ENCODE data around the gene SLC4A11. TPM values are rescaled to one million over a fixed set of nuclear protein-coding genes. Genes with fewer than 3 reads are reported as not detected.

The SLC4A11 gene
- polyA plus RNA-seq, 3 donors, result 0.29 to 1.0 (median 0.61) TPM

DNA sequence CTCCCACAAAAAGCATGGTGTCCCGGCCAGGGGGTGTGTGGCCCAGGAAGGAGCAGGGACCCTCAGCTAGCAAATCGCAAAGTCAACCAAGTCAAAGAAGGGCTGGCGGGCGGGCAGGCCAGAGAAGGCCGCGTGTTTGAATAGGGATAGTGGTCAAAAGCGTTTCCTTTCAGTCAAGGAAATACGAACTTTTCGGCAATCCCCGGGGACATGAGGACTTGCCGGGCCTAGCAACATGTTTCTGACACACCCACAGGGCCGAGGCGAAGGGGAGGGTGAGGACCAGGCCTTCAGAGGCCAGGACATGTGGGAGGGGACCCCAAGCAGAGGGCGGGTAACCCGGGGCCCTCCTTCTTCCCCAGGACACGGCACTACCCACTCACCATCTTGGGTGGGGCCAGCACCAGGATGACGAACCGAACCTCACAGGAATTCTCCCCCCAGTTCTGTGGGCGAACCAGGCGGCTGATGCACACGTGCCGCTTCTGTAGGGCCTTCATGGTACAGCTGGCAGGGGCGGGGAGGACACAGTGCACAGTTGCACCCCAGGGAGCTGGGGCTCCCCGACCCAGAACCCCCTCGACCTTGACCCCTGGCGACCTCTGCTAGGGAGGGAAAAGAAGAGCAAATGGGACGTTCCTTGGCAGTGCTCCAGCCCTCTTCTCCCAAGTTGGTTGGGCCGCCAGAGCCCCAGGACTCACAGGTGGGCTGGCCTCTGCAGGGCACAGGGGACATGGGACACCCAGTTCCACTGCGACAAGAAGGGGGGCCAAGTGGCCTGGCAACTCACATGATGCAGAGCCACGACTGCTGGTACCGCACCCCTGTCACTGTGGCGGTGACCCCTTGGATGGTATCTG lies 5.6 kb downstream of the SLC4A11 start:
- WGBS, 3 donors, result 83 to 88% (median 88%) methylated on average over 29 to 32 of the region's 32 CpGs
- H3K27ac ChIP-seq (ENCODE audit: low read depth, low read length), result no peak overlapping the region

DNA sequence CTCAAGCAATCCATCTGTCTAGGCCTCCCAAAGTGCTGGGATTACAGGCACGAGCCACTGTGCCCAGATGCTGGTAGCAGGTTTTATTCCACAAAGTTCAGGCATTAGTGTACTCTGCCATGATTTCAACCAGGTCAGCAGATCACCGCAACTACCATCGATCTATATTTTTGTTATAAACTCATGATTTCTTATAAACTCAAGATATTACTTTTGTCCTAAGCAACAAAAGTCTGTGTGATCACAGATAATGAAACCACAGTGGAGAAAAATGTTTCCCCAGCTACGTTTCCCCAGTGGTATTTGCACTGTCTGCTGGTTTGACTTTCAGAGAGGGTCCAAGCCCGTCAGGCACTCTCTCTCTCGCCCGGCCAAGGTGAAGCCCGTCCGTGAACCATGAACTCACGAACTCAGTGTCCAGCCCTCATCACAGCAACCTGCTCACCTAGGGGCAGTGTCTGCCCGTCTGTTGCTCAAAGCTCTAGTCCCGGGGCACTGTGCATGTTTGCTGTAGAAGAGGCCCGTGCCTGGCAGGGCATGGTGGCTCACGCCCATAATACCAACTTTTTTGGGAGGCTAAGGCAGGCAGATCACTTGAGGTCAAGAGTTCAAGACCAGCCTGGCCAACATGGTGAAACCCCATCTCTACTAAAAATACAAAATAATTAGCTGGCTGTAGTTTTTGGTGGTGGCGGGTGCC lies 7.0 kb downstream of the SLC4A11 start:
- no peak overlapping the region for H3K27ac ChIP-seq (ENCODE audit: low read depth, low read length)
- WGBS, 3 donors, result 89 to 93% (median 90%) methylated on average over 15 of the region's 15 CpGs

DNA sequence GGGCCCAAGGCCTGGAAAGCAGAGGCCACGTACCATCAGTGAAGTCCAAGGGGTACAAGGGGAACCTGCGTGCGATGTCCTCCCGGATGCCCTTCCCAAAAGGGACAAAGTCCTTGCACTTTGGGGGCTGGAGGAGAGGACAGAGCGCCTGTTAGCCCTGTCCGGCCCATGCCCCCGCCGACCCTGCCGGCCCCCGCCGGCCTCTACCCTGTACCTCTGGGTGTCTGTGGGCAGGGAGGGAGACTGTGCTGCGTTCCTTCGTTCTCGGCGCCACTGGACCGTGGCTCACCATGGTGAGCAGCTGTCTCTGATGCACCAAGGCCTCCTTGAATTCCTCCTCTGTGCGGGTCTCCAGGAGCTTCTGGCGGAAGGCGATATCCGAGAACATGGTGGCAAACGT lies 7.9 kb downstream of the SLC4A11 start:
- no peak overlapping the region for H3K27ac ChIP-seq (ENCODE audit: low read depth, low read length)
- 96 to 97% (median 96%) methylated on average over 20 to 21 of the region's 21 CpGs for WGBS, 3 donors

DNA sequence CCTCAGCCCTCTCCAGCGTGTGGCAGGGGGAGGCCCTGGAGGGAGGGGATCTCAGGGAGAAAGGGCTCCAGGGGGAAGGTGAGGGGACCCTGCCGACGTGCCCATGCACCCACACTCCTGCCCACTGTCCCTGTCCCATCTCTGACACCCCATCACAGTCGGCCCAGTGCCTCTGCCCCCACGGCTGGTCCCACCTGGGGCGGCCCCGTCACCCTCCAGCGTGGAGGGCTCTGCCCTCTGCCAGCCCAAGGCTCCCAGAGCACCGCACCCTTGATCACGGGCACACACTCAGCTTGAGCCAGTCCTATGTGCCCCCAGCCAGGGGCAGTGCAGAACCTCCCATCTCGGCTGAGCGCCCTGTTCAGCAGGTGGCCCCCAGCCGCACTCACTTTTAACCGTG lies 9.2 kb downstream of the SLC4A11 start:
- no peak overlapping the region for H3K27ac ChIP-seq (ENCODE audit: low read depth, low read length)
- 85 to 94% (median 92%) methylated on average over 14 of the region's 14 CpGs for WGBS, 3 donors

DNA sequence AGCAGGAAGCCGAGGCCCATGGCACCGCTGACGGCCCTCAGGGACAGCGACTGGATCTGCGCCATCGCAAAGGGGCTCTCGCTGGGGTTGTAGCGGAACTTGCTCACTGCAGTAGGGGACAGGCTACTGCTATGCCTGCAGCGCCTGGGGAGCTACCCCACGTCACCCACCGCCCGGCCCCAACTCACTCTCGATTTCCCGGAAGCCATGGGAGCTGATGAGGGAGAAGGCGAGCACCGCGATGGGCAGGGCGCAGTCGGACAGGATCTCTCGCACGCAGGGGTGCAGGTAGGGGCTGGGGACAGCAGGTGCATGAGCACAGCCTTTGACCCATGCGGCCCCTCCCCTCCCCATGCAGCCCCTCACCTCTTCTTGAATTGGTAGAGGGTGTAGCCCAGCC lies 9.8 kb downstream of the SLC4A11 start:
- 93 to 95% (median 95%) methylated on average over 21 to 22 of the region's 22 CpGs for WGBS, 3 donors
- no peak overlapping the region for H3K27ac ChIP-seq (ENCODE audit: low read depth, low read length)

DNA sequence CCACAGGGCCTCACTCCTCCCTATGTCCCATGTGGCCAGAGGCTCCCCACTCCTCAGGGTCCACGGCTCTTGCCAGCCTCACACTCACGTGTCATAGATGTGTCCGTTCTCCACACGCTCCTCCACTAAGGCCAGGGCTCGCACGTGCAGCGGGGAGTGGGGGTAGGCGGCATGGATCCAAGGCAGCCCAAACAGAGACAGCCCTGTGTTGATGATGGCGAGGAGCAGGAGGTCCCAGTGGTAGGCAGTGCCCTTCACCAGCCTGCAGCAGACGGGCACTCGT lies 10.3 kb downstream of the SLC4A11 start:
- WGBS, 3 donors, result 86 to 93% (median 92%) methylated on average over 11 of the region's 11 CpGs

DNA sequence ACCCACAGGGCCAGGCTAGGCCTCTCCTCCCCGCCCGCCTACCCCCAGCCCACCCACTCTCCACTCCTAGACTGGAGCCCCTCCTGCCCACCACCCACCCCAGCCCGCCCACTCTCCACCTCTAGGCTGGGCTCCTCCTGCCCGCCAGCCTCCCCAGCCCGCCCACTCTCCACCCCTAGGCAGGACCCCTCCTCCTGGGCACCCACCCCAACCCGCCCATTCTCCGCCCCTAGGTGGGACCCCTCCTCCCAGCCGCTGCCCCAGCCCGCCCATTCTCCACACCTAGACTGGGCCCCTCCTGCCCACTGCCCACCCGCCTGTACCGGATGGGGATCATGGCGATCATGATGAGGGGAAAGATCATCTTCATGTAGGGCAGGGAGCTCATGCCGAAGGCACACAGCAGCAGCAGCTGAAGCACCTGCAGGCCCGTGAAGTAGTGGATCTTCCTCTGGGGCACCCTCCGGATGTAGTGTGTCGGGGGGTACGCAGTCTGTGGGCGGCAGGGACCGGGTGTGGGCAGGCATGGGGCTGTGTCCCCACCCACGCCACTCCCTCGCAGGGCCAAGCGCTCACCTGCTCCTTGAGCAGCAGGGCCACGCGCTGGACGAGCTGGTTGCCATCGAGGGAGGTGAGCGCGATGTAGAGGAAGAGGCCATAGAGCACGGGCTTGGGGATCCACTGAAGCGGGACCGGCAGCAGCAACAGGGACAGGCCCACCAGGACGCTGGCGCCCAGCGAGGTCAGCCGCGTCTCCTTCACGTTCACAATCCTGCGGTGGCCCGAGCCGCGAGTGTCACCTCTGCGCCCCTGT lies 10.8 kb downstream of the SLC4A11 start:
- 86 to 90% (median 88%) methylated on average over 37 to 42 of the region's 42 CpGs for WGBS, 3 donors
- H3K27ac ChIP-seq (ENCODE audit: low read depth, low read length), result no peak overlapping the region

More for the DNA sequence above, 10.3 kb downstream of the SLC4A11 start:
- no peak overlapping the region for H3K27ac ChIP-seq (ENCODE audit: low read depth, low read length)

DNA sequence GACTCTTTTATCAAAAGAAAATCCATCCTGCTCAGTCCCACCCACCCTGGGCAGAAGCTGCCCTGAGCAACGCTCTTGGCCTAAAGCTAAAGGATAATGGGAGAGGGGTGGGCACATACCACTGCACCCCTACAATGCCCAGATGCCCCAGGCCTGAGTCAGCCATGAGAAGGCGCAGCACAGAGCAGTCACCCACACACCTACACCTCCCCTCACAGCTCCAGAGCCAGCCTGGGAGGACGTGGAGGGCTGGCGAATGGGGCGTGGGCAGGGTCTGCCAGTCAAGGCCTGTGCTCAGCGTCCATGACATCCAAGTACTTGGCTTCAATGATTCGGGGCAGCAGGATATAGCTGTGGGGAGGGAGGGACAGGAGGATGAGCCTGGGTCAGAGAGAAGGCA lies 11.5 kb downstream of the SLC4A11 start:
- no peak overlapping the region for H3K27ac ChIP-seq (ENCODE audit: low read depth, low read length)
- WGBS, 3 donors, result 68 to 76% (median 73%) methylated on average over 7 of the region's 7 CpGs

DNA sequence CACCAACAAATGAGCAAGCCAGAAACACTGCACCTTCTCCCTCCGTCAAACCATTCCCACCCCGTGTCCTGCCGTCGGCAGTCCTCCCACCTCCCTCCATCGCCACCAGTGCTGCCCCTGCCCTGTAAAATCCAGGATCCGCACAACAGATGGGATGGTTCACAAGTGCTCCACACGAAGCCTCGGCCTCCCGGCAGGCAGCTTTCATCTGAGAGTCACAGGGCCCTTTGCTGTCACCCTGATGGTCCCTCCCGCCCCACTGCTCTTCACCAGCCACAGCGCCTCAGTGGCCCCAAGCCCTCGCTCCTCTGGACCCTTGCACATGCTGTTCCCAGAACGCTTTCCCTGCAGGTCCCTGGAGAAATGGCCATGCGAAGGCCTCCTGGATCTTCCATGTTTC lies 12.1 kb downstream of the SLC4A11 start:
- 92 to 95% (median 94%) methylated on average over 14 of the region's 14 CpGs for WGBS, 3 donors
- no peak overlapping the region for H3K27ac ChIP-seq (ENCODE audit: low read depth, low read length)

DNA sequence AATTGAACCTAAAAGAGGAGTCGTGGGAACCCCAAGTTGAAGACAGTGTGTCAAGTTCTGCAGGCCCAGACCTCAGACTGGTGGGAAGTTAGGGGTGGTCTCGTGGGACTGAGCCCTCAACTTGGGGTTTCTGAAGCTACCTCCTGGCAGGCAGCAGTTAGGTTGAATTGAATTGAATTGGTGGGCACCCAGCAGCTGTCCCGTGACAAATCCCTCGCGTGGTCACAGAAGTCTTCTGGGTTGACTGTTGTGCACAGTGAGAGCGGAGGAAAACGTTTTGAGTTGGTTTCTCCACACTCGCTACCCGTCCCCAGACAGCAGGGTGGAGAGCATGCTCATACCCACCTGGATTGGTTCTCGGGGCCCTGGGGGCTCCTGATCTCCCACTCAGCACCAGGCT lies 12.9 kb downstream of the SLC4A11 start:
- no peak overlapping the region for H3K27ac ChIP-seq (ENCODE audit: low read depth, low read length)
- WGBS, 3 donors, result 78 to 89% (median 87%) methylated on average over 10 of the region's 10 CpGs

DNA sequence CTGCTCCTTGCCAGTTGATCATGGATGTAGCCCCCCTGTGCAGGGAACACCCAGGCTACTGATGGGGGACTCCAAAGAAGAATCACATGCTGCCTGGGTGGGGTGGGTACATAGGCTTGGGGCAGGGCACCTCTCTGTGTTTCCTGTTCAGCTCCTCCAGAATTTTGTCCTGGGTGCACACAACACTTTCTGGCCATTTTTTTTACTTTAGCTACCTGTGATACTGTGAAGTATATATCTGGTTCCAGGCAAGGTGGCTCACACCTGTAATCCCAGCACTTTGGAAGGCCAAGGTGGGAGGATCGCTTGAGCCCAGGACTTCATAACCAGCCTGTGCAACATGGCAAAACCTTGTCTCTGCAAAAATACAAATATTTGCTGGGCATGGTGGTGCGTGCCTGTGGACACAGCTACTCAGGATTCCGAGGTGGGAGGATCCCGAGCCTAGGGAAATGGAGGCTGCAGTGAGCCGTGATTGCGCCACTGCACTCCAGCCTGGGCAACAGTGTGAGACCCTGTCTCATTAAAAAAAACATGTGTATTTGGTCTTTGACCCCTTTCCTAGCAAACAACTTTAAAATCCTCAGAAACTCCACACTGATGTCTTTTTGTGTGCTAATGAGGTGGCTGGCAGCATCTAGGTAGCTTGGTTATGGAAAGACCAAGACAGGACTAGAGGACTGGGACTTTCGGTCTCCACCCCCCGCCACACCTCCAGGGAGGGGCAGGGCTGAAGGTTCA lies 14.1 kb downstream of the SLC4A11 start:
- 89 to 94% (median 90%) methylated on average over 8 of the region's 8 CpGs for WGBS, 3 donors
- H3K27ac ChIP-seq (ENCODE audit: low read depth, low read length), result no peak overlapping the region

DNA sequence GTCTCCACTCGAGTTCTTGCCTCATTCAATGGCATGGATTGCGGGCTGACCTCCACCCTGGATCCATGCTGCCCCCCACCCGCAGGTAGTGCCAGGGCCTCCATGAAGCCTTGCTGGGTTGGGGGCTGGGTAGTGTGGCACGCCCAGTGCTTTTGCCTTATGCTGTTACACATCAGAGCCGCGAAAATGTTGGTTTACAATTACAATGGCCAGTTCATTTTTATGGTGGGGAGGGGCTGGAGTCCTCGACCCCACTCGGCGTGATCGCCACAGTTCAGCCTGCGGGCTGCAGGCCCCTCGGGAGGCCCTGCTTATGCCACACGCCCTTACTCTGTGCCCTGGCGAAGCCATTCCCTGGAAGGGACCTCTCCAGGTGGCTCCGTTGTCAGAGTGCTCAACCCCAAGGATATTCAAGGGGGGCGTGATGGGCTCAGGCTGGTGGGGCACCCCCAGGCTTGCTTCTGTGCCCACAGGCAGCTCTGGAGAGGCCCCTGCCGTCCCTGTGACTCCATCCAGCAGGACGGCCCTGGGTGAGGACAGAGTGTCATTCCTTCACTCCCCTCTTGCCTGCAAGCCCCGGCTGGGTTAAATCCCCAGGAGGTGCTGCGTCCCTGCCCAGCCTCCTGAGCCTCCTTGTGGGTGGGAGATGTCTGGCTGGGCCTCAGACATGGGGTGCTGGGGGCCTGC lies 14.9 kb downstream of the SLC4A11 start:
- 82 to 91% (median 83%) methylated on average over 19 to 20 of the region's 20 CpGs for WGBS, 3 donors
- no peak overlapping the region for H3K27ac ChIP-seq (ENCODE audit: low read depth, low read length)

DNA sequence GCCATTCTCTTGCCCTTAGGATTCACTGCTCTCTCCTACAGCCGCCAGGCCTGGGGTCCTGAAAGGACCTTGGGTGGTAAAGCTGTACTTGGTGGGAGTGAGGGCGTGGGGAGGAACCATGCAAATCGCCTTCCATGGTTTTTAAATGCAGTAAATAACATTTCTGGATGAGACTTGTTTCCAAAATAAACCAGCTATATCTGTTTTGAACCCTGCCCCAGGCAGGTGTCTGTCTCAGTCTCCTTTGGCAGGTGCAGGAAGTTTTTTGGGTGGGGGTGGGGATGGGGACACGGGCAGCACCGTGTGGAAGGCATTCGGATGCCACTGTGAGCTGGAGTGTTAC lies 15.4 kb downstream of the SLC4A11 start:
- whole genome bisulfite sequencing, 3 donors, result 81 to 90% (median 82%) methylated on average over 6 of the region's 6 CpGs
- H3K27ac ChIP-seq (ENCODE audit: low read depth, low read length), result no peak overlapping the region

DNA sequence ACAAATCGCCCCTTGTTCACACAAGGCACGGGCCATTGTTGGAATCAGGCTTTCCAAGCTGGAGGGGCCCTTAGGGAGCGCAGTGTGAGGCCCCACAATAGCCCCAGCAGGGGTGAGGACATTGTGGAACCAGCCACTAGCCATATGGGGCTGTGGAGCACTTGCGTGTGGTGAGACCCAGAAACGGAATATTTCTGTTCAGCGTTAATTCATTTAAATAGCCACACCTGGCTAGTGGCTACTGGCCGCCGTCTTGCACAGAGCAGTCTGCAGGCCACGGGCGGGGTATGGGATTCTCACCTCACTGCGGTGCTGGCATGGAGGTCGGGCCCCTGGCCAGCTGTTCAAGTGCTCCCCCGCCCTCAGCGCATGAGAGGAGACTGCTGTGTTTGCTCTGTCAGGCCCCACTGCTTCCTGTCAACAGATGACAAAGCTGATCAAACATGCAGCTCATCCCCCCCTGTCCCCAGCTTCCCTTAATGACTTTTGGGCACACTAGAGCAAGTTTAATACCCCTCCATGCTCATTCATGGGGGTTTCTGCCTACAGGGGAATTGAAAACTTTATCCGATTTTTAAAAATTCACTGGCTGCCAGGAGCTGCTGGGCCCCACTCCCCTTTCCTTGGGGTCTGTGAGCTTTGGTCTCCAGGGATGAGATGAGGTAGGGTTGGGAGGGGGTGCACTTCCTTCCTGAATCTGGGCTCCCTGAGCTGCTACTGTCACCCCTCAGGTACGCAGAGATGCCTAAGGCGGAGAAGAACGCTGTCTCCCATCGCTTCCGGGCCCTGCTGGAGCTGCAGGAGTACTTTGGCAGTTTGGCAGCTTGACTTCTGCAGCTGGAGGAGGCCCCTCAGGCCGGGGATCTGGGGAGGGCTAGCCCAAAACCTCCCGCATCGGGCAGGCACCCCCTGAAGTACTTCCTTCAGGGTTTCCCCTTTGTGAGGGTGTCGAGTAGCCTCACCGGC lies 16.1 kb downstream of the SLC4A11 start:
- WGBS, 3 donors, result 55 to 72% (median 62%) methylated on average over 25 of the region's 25 CpGs
- no peak overlapping the region for H3K27ac ChIP-seq (ENCODE audit: low read depth, low read length)

DNA sequence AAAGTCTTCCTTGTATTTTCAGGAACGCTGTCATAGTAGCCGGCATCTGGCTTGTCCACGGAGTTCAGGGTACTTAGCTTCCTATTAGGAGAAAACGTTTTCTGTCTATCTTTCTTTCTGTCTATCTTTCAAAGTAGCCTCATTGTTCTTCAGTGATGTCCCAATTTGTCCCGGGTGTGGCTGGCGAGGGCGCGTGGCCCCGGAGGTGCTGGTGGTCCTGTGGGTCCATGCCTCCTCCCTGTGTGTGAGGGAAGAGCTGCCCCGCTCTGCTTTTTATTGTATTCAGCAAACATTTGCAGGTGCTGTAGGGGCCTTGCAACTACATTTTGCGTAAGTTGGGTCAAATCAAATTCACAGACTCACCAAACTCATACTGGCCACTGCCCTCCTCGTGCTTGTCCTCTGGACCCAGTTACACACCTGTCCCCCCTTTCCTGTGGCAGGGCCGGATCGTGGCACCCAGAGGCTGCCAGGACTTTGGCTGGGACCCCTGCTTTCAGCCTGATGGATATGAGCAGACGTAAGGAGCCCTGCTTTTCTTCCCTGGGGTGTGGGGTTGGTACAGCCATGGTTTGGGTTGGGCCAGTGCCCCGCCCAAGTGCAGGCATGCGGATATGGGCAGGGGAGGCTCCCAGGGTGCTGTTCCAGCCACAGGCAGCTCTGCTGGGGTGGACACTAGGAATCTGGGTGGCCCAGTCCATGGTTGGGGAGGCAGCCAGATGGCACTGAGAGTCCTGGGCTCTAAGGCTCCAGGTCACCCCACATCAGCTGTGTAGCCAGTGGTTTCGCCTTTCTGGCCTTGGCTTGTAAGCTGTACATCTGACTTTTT lies 17.4 kb downstream of the SLC4A11 start:
- 84 to 90% (median 88%) methylated on average over 18 of the region's 18 CpGs for WGBS, 3 donors
- no peak overlapping the region for H3K27ac ChIP-seq (ENCODE audit: low read depth, low read length)

DNA sequence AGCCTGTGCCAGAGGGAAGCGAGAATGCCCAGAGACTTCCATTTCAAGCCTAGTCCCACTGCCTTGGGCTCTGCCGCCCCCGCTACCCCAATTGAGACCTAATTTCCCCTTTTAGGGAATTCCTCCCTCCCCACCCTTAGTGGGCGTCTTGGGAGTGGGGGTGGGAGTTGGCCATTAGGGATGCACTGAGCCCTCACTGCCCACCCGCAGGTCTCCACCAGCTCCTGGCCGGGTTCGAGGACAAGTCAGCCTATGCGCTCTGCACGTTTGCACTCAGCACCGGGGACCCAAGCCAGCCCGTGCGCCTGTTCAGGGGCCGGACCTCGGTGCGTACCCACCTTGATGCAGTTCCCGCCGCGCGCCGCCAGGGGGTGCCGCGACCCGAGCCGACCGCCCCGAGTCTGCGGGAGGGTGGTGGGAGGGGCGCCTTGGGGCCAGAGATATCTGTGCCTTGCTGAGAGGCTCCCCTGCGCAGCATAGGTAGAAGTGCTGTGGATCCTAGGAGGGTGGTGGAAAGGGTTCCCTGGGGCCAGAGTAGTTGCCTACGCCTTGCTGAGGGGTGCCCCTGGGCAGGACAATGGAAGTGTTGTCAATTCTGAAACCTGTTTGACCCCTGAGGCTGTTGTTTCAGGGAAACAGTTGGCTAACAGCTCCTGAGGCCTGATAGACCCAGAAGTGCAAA lies 20.5 kb downstream of the SLC4A11 start:
- H3K27ac ChIP-seq (ENCODE audit: low read depth, low read length), result no peak overlapping the region
- 18 to 29% (median 21%) methylated on average over 28 to 30 of the region's 30 CpGs for WGBS, 3 donors
